GM15510 (cell line): ENCODE data around the gene PGAP6.

Source experiments
- POLR2A ChIP-seq: IDR thresholded peaks from 3 replicates; pipeline ENCODE4 v1.6.1; 2011; ENCODE audit warnings: borderline replicate concordance; ENCODE audit not compliant: insufficient read length; ENCODE audit errors: extremely low read depth

Gene PGAP6

GRCh38 chr16:381789-382717 lies at the start of gene PGAP6:
Gene PGAP6 (minus strand): TSS chr16:381978. CDS start chr16:381821, 157 bp downstream.
- peak; percentile 77 for TF ChIP-seq POLR2A

- TF ChIP-seq POLR2A = no peak
These were observed 49.1 kb upstream of the PGAP6 start for GRCh38 chr16:430904-431303.

GRCh38 chr16:427250-427649 lies 45.5 kb upstream of the PGAP6 start:
- no peak for TF ChIP-seq POLR2A

GRCh38 chr16:426906-427249 lies 45.1 kb upstream of the PGAP6 start:
- TF ChIP-seq POLR2A = no peak

GRCh38 chr16:426115-426905 lies 44.5 kb upstream of the PGAP6 start:
- TF ChIP-seq POLR2A = no peak

GRCh38 chr16:425740-426114 lies 43.9 kb upstream of the PGAP6 start:
- TF ChIP-seq POLR2A = no peak

- TF ChIP-seq POLR2A = peak; percentile 91
These were observed 43.4 kb upstream of the PGAP6 start, which contains the start of gene RAB11FIP3 for GRCh38 chr16:425082-425718. Gene RAB11FIP3 (plus strand): TSS chr16:425649. CDS start chr16:426007, 358 bp downstream.

- no peak for TF ChIP-seq POLR2A
These were observed 42.9 kb upstream of the PGAP6 start for GRCh38 chr16:424623-425081.

GRCh38 chr16:424033-424622 lies 42.4 kb upstream of the PGAP6 start:
- no peak for TF ChIP-seq POLR2A

- no peak for TF ChIP-seq POLR2A
These were observed 32.8 kb upstream of the PGAP6 start for GRCh38 chr16:414395-415169.

- no peak for TF ChIP-seq POLR2A
These were observed 29.9 kb upstream of the PGAP6 start for GRCh38 chr16:411576-412265.

- TF ChIP-seq POLR2A = no peak
These were observed 28.9 kb upstream of the PGAP6 start for GRCh38 chr16:410516-411178.

GRCh38 chr16:407253-407652 lies 25.5 kb upstream of the PGAP6 start:
- TF ChIP-seq POLR2A = no peak
